ENCODE measurements around the gene NOX3.

Gene NOX3

GRCh38 chr6:155448668-155449449 is 6.8 kb downstream of the NOX3 start:
- H3K4me3 ChIP-seq (ENCODE audit: low read depth, low read length), result no peak overlapping the region
- no peak overlapping the region for H3K27ac ChIP-seq
- no peaks in the 10 kb centered on the region for H3K27me3 ChIP-seq (replicated peaks)
- H3K36me3 ChIP-seq (replicated peaks), result no peaks in the 10 kb centered on the region
- no peak for TF ChIP-seq CTCF (IDR thresholded peaks at IDR 0.05; ENCODE audit: low read depth, low read length, missing control alignments)
- no peak for DNase-seq
- in situ Hi-C loops (cut with HindIII; ENCODE audit: low pct_ligation_motif_present, low sequenced_read_pairs), result no loop called here

GRCh38 chr6:155447949-155448348 is 7.7 kb downstream of the NOX3 start:
- in situ Hi-C loops (cut with HindIII; ENCODE audit: low pct_ligation_motif_present, low sequenced_read_pairs), result no loop called here
- Histone ChIP-seq H3K4me3 (ENCODE audit: low read depth, low read length) (no peak overlapping the region), H3K27me3 (replicated peaks) (no peaks in the 10 kb centered on the region), H3K27ac (no peak overlapping the region), H3K36me3 (replicated peaks) (no peaks in the 10 kb centered on the region)
- TF ChIP-seq CTCF (IDR thresholded peaks at IDR 0.05; ENCODE audit: low read depth, low read length, missing control alignments), result no peak
- DNase-seq, result no peak

GRCh38 chr6:155444952-155445903 is 10.4 kb downstream of the NOX3 start:
- no peaks in the 10 kb centered on the region for H3K36me3 ChIP-seq (replicated peaks)
- H3K27ac ChIP-seq, result no peak overlapping the region
- no peaks in the 10 kb centered on the region for H3K27me3 ChIP-seq (replicated peaks)
- H3K4me3 ChIP-seq (ENCODE audit: low read depth, low read length), result no peak overlapping the region
- no peak for DNase-seq
- in situ Hi-C loops (cut with HindIII; ENCODE audit: low pct_ligation_motif_present, low sequenced_read_pairs), result no loop called here
- no peak for TF ChIP-seq CTCF (IDR thresholded peaks at IDR 0.05; ENCODE audit: low read depth, low read length, missing control alignments)

- no peaks in the 10 kb centered on the region for H3K36me3 ChIP-seq (replicated peaks)
- in situ Hi-C loops (cut with HindIII; ENCODE audit: low pct_ligation_motif_present, low sequenced_read_pairs), result no loop called here
- H3K4me3 ChIP-seq (ENCODE audit: low read depth, low read length), result no peak overlapping the region
- DNase-seq, result peak; percentile 15
- no peak for TF ChIP-seq CTCF (IDR thresholded peaks at IDR 0.05; ENCODE audit: low read depth, low read length, missing control alignments)
- no peak overlapping the region for H3K27ac ChIP-seq
- H3K27me3 ChIP-seq (replicated peaks), result no peaks in the 10 kb centered on the region
Observed at GRCh38 chr6:155444120-155444917, 11.3 kb downstream of the NOX3 start.

GRCh38 chr6:155443168-155443567 is 12.5 kb downstream of the NOX3 start:
- Histone ChIP-seq H3K27ac (no peak overlapping the region), H3K27me3 (replicated peaks) (no peaks in the 10 kb centered on the region), H3K4me3 (ENCODE audit: low read depth, low read length) (no peak overlapping the region), H3K36me3 (replicated peaks) (no peaks in the 10 kb centered on the region)
- in situ Hi-C loops (cut with HindIII; ENCODE audit: low pct_ligation_motif_present, low sequenced_read_pairs), result no loop called here
- no peak for DNase-seq
- no peak for TF ChIP-seq CTCF (IDR thresholded peaks at IDR 0.05; ENCODE audit: low read depth, low read length, missing control alignments)
